Measurements from ENCODE around the gene SLC29A3.

SLC29A3 gene

DNA sequence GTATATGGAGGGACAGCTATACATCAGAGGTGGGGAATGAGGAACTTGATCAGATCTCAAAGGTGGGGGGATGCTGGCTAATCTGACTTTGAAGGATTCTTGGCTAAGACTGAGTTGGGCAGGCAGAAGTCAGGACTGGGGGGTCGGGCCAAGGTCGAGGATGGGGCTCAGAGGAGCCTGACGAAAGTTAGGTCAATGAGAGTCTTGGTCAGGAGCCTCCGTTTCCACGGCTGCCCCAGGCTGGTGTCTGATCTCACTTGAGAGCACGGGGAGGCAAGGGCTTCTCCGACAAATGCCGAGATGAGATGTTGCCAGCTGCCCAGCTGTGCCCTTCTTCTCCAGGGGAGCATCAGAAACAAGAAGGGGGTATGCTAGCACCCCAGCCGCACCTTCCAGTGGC lies 5.7 kb downstream of the SLC29A3 start:
- no peak for DNase-seq

DNA sequence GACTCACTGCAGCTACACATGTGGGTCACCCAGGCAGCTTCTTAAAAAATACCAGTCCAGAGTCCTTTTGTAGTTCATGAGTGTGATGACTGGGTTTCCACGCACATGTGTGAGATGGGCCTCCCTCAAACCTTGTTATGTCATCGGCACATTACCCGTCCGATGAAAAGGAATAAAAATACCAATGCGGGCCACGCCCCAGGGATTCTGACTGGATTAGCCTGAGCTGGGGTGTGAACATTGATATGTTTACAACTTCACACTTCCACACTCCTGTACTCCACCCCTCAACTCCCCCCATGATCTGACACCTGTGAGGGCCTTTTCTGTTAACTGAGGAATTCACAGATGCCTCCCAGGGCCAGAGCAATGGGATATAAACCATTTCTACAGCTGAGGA lies 6.2 kb downstream of the SLC29A3 start:
- no peak for DNase-seq

DNA sequence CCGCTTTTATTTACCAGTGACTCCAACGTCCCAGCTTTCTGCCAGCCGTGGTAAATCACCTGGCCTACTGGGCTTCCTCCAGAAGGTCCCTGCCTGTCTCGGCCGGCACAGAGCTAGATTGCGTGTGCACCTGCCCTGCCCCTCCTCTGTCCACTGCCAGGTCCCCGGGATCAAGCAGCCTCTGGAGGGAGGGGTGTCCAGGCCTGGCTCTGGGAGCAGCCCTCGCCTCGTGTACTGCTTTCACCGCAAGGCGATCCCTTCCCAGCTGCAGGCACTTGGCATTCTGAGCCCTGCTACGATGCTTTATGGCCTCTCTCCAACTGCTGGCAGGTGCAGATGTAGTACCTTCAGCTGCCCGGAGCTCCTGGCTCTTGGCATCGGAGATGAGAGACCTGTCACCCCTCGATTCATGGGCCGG lies 7.4 kb downstream of the SLC29A3 start:
- no peak for DNase-seq

DNA sequence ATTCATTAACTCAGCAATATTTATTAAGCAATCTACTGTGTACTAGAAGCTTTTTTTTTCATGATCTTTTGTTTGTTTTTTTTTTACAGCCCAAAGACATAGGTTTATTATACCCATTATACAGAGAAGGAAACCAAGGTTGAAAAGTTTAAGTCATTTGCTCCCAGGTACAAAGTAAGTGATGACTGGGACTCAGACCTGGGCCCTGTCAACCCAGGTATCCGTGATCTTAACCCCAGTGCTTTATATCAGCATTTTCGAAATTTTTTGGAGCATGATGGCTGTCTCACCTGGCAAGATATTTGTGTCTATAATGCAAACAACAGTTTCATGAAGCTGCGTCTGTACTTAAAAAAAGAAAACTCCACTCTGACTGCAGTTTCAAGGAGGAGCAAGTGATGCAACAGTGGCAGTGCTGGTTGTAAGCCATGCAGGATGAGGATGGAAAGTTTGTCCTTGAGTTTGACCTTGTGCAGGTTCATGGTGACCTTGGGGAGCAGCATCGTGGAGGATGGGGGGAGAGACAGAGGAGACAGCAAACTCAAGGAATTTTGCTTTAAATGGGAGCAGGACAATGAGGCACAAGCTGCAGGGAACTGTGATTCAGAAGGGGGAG lies 11.8 kb downstream of the SLC29A3 start:
- DNase-seq: no peak

DNA sequence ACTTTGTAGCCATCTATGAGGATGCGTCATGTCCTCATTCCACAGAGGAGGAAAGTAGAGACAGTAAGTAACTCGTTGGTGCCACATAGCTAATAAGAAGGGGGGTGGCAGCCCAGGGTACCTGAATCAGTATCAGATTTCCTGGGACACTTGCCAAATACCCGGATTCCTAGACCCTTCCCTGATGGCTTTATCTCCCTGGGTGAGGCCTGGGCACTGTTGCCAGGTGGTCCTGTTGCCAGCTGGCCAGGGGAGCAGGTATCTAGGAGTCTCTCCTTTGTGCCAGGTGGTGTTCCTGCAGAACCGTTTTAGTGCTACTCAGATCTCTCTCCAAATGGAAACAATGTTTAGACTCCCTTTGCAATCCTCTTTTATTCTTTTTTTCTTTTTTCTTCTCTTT lies 12.7 kb downstream of the SLC29A3 start:
- DNase-seq: no peak

DNA sequence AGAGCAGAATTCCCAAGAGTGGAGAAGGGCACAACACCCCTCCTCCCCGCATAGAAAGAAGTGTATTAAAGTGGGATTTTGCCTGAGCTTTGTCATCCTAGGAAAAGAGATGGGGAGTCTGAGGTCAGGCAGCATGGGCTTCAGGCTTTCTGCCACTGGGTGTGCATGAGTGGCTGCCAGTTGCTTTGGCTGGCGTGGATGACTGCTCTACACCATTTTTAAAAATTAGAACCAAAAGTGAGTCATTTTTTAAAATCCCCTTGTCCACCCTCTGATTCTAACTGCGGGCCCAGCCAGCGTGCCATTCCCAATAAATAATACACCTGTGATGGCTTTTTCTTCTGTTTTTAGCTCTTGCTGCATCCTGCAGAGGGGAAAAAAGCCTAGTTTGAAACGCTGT lies 13.4 kb downstream of the SLC29A3 start:
- DNase-seq: no peak

DNA sequence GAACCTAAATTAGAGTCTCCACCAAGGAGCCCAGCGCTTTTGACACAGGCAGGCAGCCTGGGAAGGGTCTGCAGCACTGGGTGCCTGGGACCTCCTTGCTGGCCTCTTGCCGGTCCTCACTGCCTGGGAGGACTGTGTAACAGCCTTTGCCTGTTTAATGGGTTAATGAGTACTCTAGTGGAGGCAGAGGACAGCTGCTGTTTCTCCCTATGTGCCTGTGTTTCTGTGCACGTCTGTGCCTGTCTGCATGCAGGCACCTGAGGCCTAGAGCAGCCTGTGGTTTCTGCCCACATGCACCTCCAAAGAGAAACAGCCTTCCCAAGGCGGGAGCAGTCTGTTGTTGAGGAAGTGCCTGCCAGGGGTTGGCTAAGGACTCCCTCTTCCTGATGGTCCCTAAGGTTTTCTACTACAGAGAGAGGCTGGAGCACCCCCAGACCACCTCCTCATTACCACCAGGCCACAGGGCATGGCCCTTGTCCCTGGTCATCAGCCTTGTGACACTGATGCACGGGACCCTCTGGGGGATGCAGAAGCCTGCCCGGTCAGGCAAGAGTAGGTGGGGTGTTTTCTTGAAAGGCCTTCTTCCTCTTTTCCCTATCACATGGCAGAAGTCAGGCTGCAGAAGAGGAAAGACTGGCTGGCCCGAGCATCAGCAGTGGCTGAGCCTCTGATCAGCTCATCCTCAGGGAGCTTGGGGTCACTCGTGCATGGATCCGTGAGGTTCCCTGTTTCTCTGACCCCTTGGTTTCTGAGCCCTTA lies 14.2 kb downstream of the SLC29A3 start:
- DNase-seq: no peak

DNA sequence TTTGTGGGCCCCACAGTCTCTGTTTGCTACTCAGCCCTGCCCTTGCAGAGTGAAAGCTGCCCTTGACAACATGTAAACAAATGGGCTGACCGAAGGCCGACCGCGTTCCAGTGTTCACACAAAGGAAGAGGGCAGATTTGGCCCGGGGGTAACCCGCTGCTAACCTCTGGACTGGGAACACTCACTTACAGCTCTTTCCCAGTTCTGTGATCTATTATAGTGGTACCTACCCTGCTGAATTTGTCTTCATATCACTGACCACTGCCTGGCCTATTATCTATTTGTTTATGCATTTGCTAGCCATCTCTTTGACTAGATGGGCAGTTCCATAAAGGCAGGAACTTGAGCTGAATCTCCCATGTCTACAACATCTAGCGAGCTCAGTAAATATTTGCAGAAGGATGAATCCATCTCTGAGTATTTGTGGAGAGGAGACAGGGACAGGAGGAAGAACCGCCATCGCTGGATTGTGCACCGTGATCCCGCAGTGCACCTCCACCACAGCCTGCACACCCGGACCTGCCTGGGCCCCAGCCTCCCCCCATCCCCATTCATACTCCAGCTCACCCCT lies 15.2 kb downstream of the SLC29A3 start:
- DNase-seq: no peak

DNA sequence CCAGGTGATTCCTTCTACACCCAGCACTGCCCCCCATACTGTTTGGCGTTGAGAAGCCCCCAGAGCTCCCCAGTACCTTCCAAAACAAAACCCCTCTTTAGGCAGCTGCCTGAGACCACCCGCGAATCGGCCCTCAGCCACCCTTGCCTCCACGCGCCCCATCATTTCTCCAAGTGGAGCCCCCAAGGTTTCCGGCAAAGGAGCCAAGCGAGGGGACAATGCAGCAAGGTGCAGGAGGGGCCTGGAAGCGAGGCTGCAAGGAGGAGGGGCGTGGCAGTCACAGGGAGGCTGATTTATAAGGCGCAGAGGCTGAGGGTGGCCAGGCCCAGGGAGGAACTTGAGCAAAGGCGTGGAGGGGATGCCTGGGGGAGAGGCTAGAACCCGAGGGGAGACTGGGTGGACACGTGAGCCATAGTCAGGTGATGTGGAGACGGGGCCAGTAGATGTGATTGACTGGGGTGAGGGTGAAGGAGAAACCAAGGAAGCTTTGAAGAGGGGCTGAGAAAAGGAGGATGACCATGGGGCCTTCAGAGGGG lies 16.2 kb downstream of the SLC29A3 start:
- no peak for DNase-seq

DNA sequence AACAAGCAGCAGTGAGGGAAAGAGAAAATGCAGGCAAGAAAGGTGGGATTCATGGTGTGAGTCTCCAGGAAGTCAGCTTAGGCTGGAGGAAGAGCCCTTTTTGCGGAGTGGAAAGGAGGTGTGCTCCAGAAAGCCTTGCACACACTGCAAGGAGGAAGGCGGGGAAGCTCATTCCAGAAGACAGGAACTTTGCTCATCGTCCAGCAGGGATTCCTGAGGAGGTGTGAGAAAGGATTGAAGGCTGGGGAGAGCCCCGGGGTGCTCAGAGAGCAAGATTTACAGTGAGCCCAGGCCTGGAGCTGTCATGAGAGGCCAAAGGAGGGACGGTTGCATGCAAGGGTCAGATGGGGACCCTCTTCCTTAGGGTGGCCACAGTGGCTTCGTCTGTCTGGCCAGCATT lies 17.6 kb downstream of the SLC29A3 start:
- DNase-seq: no peak

DNA sequence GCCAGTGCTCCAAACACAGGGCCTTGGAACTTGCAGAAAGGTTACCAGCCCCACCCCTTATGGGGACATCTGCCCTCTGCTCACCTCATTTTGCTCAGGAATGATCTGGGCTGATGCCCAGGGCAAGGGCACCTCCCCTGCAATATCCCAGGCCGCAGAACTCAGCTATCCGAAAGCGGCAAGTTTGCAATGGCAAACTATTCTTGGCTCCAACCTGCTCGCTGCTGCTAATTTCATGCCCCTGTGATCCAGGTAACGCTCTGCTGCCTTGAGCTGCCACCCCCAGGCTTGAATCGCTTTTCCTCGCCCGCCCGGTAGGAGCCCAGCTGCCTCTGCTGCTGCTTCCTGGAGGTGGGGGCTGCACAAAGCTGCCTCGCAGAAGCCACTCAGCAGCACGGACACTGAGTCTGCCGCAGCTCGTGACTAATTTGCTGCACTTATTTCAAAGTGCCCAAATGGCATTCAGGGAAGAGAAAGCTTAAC lies 18.2 kb downstream of the SLC29A3 start:
- DNase-seq: no peak

DNA sequence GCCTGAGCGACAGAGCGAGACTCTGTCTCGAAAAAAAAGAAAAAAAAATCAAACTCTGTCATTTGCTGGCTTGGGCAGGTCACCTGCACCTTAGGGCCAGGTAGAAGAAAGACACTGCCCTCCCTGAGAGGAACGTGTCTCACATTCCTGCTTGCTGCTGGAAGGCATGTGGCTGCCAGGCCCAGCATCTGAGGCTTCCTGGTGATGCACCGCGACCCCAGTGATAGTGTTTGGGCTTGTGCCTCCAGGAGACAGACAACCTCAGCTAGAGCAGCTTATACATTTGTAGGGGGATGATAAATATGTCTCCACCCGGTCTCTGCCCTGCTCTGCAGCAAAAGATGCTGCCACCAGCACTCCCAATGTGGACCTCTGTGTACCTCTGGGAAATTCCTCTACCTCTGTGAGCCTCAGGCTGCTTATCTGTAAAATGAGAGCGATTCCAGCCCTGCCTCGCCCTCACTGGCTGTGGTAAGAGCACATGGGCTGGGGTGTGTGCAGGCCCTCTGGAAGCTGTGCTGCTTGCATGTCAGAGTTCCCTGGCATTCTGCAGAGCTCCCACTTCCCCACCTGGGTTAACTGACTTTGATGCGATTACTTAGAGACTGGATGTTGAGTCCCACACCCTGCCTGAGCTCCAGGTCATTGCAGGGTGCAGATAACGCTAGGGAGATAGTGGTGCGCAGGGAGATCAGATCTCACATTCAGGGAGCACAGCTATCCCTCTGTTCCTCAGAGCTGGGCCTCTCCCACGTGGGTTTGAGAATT lies 19.9 kb downstream of the SLC29A3 start:
- no peak for DNase-seq

DNA sequence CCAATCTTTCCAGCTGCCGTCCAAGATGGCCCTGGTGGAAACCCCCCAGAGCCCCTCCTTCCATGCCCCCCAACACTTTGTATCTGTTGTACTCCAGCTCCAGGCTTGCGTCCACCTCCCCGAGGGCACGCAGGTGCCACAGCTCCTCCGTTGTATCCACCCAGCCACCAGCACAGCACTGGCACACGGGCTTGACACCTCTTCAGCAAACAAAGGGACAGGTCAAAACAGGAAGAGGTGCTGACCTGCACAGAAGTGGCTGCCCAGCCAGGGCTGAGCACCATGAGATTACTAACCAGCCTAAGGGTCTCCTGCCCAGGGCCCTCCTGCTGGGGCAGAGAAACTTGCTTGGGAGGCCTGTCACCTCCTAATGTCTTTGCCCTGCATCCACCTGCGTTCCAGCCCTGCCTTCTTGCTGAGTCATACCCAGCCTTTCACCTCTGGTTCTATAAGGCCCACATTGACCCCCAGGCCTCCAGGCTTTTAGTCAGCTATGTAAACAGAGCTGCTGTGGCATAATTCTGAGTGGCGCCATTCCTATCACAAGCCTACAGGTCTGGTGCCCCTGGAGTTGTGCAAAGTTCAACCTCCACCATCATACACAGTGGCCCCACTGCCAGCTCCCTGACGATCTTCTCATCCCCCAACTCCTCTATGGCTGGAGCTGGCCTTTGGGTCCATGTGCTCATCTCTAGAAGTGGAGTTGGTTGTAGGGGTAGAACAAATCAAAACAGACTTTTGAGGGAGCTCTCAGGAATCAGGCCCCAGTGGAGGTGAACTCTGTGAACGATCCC lies 20.9 kb downstream of the SLC29A3 start:
- DNase-seq: no peak

DNA sequence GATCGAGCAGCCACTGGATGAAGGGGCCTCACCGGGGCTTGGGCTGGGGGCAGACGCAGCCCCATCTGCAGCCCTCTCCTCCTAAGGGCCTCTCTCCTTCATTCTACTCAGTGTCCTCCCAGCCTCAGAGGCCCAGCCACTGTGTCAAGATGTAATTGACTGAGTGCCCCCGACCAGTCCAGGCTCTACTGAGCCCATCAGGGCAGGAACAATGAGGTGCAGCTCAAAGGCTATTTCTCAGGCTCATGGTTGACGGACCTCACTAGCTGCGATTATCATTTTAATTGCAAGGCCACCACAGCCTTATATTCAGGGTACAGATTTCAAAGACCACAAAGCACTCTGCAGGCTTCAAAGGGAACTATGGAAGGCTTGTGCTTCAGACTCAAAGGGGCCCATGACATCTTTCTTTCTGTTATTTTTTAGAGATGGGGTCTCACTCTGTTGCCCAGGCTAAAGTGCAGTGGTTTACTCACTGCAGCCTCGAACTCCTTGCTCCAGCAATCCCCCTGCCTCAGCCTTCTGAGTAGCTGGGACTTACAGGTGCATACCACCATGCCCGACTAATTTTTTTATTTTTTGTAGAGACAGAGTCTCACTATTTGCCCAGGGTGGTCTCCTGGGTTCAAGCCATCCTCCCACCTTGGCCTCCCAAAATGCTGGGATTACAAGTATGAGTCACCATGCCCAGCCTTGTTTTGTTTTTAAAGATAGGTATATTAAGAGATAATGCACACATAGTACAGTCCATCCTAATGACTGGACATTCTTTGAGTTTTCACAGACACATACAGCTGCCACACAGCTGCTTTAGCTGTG lies 23.7 kb downstream of the SLC29A3 start:
- DNase-seq: no peak

DNA sequence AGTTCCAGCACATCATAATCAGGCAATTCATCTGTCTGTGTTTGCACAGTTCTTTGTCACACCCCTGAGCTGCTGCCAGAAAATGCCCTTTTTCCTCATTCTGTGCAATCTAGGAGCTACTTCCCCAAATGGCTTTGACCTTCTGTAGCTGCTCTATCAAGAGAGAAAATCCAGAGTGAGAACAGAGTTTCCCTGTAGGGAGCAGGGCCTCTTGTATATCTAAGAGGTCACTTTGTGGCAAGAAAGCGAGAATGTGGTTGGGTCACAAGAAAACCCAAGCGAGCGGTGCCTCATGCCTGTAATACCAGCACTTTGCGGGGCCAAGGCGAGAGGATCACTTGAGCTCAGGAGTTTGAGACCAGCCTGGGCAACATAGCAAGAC lies 24.3 kb downstream of the SLC29A3 start:
- DNase-seq: no peak

DNA sequence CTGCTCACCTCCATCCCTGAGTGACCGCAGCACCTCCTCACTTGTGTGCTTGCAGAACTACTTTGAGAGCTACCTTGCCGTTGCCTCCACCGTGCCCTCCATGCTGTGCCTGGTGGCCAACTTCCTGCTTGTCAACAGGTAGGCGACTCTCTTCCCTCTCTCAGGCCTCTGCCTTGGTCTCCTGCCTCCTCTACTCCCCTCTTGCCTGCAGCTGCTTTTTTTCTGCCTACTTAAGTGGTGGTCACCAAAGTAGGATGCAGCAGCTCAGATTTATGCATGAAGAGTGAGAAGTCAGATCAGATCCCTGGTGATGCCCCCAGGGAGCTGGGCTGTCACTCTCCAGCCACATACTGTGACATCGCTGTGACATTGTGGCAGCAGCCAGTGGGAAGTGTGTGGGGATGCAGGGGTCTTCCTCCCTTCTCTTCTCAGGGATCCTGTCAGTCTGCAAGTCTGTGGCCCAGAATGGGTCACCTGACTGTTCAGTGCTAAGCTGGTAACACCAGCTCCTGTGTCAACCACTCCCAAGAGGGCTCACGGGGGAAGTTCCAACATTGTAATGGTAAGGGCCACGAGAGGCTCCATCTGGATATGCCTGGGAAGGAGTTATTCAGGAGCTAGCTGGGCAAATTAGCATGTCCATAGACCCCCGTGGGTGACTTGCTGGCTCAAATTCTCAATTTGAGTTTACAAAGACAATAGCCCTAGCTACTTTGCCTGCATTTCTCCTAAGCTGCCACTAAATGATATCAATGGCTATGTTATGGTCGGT lies 25.3 kb downstream of the SLC29A3 start:
- no peak for DNase-seq

DNA sequence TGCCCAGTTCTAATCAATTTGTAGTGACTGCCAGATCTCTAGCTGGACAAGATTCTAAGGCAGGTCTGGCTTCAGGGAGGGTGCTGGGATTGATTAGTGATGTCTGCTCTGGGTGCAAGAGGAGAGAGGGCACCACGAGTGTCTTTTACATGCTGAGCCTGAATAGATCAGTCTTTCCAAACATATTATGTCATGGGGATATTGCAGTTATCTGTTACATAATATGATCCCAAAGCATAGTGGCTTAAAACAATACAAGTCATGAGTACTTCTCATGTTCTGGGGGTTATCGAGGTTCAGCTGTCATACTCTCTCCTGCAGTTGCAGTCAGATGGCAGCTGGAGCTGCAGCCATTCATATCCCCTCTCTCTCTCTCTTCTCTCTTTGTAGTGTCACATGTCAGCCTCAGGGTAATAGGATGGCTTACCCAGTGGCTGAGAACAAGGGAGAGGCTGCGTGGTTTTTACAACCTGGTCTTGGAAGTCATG lies 26.0 kb downstream of the SLC29A3 start:
- DNase-seq: no peak

DNA sequence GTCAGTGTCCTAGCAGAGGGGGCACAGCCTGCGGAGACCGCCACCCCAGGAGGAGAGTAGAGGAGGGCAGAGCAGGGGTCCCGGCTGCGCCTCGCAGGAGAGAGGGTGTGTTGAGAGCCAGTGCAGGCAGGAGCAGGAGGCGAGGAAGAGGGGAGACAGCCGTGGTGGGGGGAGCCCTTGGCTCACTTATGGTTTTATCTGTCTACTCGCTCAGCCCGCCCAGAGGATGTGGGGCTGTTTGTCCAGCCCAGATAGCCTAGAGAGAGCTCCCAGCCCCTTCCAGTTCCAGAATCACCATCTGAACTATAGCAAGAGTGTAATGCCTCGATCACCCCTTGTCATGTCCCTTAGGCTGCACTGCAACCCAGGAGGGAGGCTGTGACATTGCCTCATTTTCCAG lies 26.6 kb downstream of the SLC29A3 start:
- DNase-seq: no peak

DNA sequence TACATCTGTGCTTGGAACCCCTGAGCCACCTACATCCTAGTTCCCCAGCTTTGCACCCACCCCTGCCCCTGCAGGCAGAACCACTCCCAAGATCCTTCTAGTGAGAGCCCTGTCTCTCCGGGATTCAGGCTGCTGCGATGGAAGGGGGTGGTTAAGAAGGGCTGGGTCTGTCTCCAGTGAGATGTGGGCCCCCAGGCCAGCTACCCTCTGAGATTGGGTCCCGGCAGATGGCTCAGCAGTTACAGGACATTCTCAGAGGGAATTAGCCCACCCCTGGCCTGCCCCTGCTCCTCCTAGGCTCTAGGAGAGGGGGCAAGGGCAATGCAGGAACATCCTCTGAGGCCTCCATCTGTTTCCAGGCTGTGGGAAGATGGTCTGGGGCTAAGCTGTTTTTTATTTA lies 27.7 kb downstream of the SLC29A3 start:
- no peak for DNase-seq

DNA sequence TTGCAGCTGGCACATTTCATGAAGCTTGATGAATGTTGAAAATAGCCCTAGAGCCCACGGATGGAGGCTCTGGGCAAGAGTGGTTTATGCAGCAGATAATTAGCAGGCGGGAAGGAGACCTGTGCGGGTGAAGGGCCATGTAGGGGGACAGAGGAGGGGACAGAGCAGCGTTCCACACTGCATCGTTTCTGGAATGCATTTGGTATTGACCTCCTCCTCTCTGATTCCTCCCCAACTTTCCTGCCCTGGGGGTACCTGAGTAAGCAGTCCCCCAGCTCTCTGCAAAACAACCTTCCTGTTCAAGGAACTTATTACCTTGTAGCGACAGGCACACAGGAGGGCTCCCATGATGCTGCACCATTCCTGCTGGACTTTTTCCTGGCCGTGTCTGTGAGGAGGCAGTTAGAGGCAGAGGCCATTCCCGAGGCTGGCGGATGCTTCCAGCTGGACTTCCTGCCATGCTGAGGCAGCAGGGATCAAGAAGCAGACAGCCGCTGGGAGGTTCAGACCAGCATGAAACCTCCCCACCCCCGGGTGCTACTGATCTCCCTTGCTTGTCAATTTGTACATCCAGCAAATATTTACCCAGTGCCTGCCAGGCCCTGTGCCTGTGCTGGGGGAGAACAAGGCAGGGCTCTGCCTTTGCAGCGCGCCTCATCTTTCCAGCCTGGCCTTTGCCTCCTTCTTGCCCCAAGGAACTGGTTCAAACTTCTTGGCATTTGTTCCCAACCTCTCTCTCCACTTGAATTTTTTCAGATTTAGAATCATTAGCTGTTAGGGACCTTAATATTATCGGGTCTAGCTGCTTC lies 28.7 kb downstream of the SLC29A3 start:
- DNase-seq: no peak

Measured in activated CD8-positive, alpha-beta memory T cell treated with anti-CD3 and anti-CD28 coated beads, Interleukin-2, amount 50 U/mL, for 48 hours (primary cell).